Activated CD8-positive, alpha-beta memory T cell treated with anti-CD3 and anti-CD28 coated beads for 48 hours (primary cell): ENCODE measurements around the gene KCNQ2.

Experiments
- DNase-seq, 3 experiments: peaks; one replicate each; pipeline ENCODE4 v3.0.0-alpha.2; 2020; ENCODE audit warnings: low read depth in 2 of 3, low spot score in 2 of 3

Gene KCNQ2

DNA sequence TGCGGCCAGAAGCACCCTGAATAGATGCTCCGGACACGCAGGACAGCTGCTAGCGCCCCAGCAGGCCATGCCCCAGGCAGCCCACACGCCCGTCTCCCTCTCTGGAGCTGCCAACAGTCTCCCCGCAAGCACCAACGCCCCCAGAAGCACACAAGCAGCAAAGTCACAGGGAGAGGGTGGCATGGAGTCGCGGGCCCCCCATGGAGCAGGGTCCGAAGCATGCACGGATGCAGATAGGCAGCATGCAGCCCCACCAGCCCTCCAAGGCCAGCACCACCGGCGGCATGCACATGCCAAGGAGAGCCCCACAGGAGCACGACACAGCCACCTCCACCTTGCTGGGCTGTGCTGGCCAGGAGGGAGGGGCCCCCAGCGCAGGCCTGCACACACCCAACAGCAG is 53.8 kb downstream of the KCNQ2 start:
- no peak for DNase-seq

DNA sequence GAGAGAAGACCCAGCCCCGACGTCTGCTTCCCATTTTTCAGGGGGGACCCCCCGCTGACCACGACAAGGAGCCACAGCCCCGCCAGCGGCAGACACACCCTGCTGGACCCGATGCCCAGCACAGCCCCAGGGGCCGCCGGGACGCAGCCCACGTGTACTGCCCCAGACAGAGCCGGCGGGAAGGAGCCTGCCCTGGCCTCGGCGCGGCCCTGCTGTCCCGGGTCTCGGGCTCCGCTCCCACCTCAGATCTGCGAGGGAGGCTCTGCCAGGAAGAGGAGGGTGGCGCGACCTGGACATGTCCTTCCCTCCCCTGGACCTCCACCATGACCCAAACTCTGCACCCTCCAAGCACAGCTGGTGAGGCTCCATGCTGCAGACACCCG is 54.7 kb downstream of the KCNQ2 start:
- no peak for DNase-seq

DNA sequence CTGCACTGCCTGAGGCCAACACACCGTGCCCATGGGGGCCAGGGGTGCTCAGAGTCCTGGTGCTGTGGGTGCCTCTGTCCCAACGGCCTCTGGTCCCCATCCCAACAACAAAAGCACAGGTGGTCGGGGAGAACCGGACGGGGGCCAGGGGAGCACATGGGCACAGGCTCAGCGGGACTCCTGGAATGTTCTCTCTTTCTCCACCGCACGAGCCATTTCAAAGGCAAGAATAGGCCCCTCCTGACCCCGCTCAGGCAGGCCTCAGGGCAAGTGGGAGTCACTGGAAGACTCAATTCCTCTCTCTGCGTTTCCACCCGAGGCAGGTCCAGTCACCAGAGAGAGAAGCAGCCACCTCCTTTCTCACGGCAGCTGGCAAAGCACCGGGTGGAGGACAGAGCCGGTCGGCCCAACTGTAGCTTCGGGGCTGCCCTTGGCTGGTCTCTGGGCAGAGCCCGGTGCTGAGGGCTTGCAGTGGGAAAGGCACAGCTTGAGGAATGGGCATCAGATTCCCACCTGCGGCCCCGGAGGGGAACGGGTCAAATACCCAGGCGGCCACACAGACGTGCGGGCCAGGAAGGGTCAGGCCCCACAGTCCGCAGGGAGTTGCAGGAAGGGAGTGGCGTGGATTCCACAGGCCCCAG is 55.2 kb downstream of the KCNQ2 start:
- DNase-seq, result no peak

DNA sequence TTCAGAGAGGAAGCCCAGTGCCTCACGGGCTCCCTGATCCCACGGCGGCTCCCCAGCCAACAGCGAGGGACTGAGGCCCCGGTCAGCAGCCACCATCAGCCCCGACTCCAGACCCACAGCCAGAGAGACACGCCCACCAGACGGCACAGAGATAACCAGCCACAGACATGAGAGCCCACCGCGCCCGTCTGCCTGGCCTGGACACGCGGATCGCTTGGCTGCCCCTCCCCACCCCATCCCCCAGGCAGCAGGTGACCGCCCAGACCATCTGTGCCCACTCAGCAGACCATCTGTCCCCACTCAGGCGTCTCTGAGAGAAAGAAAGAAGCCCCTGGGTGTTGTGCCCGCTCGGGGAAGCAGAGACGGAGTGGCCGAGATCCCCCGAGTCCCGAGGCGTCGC is 55.8 kb downstream of the KCNQ2 start:
- DNase-seq, result no peak

DNA sequence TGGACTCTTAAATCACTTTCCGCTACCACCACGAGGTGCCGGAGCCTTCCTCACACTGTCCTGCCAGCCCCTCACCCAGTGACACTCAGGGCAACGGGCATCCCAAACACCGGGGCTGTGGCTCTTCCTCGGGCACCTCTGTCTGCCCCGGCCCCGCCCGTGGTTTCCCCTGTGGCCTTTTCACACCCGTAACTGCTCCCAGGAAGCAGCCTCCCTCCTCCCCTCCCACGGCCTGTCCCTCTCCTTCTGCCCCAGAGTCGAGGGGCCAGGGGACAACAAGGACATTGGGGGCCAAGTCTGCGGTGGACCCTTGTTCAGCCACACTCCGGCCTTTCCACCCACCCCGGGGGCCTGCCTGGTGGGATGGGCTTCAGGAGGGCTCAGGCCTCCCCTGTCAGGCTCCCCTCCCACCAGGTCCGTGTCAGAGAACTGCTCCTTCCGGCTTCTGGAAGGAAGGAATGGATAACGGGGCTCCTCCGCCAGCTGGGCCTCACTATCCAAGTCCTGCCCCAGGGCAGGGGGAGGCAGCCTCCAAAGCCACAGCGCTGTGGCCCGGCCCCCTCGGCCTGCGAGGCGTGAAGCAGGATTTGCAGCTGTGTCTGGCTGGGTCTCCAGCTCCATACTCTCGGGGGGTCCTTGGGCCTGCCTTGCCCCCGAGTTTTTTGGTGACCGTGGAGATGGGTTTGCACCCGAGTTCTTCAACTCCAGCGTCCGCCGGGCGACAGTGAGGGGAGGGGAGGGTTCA is 56.6 kb downstream of the KCNQ2 start:
- DNase-seq, result no peak

DNA sequence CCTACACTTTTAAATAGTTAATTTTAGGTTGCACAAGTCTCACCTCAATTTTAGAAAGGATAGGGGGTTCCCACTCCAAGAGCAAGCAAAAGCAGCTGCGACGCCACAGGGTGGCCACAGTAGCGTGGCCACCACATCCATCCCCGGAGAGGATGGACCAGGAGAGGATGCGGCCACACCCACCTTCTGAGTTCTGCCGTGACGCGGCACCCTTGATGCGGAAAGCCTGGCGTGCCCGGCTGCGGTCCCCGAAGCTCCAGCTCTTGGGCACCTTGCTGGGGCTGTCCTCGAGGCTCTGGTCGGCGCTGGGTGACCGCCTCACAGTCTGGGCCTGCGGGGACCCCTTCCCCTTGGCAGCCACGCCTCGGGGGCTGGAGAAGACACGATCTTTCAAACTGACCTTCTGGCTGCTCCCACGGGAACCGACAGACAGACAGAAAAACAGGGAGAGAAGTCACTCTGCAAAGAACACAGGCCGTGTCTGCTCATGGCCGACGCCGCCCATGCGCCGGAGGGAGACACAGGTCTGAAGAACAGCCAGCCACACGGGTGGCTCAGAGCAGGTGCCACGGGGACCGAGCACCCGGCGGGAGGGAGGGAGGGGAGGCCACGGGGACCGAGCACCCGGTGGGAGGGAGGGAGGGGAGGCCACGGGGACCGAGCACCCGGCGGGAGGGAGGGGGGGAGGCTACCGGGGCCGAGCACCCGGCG is 57.6 kb downstream of the KCNQ2 start:
- no peak for DNase-seq

DNA sequence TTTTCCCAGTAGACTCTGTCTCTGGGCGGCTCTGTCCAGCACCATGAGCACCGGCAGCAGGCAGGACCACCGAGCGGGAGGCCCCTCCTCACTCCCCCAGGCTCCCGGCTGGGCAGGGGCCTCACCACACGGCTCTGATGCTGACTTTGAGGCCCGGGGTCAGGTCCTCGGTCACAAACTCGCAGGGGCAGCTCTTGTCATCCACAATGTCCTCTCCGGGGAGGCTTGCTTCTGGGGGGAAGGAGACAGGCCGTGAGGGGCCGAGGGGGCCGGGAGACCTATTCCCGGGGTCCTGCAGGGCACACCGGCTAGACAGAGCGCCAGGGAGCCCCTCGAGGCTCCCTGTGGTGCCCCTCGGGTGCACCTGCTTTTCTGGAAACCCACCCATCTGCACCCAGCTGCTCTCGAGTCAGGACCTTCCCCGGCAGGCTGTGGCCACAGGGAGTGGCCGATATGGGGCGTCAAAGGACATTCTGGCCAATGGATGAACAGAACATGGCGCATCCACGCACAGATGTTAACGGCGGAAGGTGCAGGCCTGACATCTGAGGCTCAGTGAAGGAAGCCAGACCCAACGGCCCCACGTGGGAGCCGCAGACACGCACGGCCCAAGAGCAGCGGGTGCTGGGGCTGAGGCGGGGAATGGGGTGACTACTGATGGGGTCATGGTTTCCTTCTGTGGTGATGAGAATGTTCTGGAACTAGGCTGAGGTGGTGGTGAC is 58.3 kb downstream of the KCNQ2 start:
- DNase-seq, result no peak

DNA sequence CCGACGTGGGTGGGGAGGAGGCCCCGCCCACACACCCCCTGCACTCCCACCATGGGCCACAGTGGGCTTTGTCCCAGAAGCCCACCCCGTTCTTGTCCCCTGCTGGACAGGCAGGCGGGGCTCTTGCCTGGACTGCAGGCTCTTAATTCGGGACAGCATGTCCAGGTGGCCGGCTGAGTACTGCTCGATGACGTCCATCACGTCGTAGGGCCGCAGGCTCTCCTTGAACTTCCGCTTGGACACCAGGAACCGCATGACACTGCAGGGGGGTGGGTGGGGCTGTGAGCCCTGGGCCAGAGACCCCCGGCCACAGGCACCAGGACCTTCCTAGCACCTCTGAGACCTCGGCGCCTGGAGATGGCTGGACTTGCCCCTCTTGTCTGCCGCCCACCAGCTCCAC is 59.1 kb downstream of the KCNQ2 start:
- no peak for DNase-seq

DNA sequence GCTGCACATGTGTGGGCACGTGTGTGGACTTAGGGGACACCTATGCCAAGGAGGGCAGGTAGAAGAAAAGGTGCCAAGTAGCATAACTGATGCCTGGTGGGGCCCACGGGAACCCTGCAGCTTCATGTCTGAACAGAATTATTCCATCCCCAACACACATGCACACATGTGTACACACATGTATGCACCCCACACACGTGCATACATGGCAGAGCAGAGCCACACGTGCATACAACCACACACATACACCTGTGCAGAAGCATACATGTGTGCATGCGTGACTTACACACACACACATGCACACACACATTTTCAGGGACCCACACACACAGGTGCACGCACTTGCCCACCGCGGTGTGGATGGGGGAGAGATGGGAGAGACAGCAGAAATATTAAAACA is 59.6 kb downstream of the KCNQ2 start:
- no peak for DNase-seq

DNA sequence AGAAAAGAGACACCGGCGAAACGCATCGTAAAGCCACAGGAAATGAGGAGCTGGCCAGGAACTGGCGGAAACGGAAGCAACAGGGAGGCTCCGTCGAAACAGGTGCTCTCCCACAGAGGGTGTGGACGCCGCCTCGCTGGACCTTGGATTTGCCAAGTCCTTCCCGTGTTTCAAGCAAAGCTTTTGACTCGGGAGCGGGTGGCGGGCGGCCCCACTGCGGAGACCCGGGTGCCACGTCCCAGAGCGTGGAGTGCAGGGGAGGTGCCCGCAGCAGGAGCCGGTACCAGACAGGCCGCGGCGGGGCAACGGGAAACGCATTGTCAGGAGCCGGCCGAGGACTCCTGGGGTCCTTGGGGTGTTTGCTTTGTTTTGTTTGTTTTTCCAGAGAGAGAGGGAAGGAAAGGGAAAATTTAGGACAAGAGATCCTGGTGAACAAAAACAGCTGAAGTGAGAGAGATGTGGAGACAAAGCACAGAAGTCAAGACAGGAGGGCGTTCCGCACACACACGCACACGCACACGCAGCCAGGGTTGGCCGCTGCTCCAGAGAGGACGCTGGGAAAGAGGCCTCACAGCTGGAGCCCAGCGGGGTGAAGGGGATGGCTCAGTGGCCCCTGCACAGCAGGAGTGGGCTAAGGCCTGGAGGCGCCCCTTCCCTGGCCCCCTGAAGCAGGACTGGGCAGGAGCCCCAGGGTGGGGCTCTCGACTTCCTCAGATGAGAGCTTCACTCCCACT is 60.4 kb downstream of the KCNQ2 start:
- no peak for DNase-seq

DNA sequence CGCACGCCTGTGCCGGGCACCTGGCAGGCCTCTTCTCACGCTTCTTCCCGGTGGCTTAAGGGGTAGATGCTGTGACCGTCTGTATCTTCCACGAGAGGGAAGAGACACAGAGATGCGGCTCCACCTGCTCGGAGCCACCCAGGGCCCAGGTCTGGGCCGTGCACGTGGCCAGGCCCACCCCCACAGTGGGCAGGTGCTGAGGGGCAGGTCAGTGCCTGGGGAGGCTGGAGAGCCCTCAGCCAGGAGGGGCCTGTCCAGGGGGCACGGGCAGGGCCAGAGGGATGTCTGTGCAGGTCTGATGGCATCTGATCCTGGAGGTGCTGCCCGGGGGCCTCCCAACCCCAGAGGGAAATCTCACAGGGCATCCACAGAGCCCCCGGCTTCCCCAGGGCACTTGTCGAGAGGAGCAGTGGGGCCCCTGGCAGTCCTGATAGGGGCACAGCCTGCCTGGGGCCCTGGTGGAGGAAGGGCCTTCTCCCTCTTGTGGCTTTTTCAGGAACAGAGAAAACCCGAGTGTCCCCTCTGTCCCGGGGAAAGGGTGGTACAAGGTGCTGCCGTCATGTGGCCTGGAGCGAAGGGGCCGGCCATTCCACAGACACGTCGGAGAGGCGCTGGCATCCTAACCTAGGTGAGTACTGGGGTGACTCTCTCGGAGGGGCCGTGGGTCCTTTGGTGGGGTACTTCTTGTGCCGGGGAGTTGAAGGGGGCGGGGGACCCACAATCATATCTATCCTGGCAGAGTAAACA is 61.1 kb downstream of the KCNQ2 start:
- no peak for DNase-seq

DNA sequence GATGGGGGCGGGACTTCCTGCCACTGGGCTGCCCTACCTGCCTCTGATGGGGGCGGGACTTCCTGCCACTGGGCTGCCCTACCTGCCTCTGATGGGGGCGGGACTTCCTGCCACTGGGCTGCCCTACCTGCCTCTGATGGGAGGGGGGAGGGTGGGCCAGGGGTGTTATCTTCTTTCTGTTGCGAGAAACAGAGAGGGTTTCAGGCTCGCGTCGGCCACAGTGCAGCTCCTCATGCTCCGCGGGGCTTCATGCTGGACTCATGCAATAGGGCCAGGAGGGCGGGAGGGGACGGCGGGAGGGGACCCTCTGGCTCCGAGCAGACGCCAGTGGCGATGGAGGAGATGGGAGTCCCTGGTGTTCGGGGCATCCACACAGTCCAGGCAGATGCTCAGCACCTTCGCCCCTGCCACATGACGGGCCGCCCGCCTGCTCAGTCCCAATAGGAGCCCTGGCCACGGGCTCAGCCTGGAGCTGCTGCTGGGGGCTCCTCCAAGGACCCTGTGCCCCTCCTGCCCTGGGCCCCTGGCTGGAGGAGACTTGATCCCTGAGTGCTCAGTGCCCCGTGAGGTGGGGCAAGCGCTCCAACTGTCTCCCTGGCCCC is 62.5 kb downstream of the KCNQ2 start:
- DNase-seq, result no peak

DNA sequence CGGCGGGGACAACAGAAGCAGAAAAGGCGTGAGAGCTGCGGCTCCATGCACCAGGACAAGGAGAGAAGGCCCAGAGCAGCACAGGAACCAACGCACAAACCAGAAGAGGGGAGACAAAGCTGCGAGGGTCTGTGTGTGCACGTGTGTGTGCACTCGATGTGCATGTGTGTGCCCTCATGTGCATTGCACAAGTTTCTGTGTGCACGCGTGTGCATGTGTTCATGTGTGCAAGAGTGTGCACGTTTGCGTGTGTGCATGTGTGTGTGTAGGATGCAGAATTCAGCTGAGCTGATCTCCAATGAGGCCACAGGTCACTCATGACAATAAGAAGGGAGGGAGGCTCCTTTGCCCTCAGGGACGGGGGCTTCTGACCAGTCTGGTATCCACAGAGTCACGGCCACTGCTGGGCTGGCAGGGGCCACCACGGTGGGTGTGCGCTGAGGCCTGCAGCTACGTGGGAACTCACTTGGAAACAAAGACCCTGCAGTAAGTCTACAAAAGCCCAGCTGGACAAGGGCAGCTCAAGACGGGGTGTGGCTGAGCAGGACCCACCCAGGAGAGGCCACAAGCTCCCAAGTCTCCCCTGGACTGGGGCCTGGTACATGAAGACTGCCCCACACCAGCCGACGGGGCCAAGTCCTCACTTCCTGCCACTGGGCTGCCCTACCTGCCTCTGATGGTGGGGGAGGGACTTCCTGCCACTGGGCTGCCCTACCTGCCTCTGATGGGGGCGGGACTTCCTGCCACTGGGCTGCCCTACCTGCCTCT is 63.2 kb downstream of the KCNQ2 start:
- no peak for DNase-seq

DNA sequence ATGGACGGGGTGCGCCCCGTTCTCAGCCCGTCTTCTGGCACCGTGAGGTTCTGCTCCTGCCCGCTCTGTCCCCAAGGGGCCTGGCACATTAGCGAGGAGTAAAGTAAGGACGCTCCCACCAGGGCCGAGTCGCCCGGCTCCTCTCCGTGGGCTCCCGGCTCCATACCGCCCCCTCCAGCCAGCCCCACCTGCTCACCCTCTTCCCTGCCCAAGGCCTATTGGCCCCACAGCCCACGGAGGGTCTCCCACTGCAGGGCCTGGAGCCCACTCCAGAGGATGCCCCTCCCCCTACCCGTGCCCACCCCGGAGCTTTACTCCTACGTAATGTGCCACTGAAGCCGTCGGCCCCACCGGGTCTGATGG is 63.8 kb downstream of the KCNQ2 start:
- DNase-seq, result no peak

DNA sequence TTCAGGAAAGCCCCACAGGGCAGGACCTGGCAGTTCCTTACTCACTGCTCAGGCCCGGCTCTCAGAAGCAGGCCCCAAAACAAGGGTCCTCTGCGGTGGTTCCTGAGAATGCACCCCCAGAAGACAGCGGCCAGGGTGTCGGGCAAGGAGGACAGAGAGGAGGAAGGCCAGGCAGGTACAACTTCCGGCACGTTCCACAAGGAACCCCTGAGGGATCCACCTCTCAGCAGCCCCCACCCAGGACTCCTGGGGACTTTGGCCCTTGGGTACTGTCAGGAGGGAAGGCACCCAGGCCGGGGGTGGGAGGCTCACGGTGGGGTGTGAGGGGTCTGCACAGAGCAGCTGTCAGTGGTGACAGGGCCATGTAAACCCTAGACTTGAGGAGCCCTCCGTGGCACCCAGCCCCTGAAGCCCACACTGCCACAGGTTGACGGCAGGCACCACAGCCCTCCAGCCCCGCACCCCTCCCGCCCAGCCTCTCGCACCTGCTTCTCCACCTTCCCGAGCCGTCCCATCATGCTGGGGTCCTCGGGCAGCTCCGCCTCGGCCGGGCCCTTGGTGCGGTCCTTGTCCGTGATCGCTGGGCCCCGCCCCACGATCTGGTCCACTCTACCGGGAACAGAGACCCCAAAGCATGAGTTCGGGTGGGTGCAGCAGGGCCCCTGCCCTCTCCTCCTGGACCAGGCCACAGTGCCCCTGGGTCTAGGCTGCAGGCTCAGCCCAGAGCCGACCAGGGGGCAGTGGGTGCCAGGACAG is 64.3 kb downstream of the KCNQ2 start:
- no peak for DNase-seq

DNA sequence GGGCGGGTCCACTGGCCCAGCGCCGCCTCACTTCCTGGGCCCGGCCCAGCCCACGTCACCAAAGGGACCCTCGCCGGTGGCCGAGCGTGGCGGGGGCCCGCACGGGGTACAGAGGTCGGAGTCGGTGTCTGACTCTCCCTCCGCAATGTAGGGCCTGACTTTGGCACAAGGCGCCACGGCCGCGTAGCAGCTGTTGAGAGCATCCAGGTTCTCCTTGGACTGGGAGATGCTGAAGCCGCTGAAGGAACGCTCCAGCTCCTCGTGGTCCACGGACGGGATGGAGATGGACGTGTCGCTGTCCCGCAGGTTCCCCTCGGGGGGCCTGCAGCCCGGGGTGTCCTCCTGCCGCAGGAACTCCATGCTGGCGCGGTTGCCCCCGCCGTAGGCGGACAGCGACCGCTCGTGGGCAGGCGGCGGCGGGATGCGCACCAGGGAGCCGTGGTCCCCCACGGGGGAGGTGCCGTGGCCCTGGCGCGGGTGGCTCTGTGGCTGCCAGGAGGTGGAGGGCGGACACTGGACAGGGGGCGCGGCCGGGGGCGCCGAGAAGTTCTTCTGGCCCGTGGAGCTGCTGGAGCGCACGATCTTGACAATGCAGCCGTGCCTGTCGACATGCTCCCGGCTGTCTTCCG is 65.7 kb downstream of the KCNQ2 start:
- no peak for DNase-seq

DNA sequence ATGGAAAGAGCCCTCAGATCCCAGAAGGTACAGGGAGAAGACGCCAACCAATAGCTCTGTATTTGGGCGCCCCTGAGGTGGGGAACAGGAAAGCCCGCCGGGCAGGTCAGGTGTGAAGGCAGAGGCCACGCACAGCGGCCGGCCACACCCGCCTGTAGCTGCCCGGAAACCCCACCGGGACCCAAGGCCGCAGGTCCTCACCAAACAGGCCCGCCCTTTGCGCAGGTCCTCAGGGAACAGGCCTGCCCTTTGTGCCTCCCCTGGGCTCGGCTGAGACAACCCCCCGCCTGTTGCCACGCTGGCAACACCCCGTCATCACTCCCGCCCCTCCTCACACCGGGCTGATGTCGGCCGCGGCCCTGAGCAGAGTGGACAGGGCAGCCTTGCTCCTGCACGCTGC is 66.4 kb downstream of the KCNQ2 start:
- no peak for DNase-seq

DNA sequence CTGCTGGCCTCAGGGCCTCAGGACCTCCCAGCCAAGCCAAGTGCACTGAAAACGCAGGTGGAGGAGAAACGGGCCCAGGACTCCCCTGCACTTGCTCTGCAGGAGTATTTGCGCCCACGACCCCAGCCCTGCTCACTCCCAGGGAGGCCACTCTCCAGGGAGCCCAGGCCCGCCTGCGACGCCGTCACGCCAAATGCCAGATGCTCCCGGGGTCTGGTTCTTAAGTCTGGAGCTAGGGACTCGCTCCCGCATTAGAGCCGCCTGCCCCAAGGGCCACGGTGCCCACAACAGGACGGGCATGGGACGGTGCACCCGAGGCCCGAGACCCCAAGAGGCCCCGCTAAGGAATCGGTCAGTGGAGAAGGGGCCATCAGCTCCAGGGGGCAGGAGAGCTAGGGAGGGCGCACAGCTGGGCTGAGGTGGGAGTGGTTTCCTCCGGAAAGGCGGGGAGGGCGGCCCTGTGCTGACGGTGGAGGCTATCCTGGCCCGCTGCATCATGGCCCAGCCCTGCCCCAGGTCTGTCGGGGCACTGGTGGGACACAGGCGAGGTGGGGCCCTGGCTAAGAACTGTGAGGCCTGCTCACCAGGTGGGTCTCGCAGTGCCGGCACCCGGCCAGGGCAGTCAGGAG is 67.2 kb downstream of the KCNQ2 start:
- no peak for DNase-seq
